ENCODE measurements around the gene KRTAP10-4.

KRTAP10-4 gene

GRCh38 chr21:44531606-44532564 lies 41.6 kb upstream of the KRTAP10-4 start:
- no peak overlapping the region for H3K4me3 Mint-ChIP-seq
- no peaks in the 10 kb centered on the region for H3K4me1 Mint-ChIP-seq
- no peaks in the 10 kb centered on the region for H3K9me3 Mint-ChIP-seq
- no peak for ATAC-seq
- H3K27ac Mint-ChIP-seq: no peak overlapping the region
- H3K36me3 Mint-ChIP-seq: no peaks in the 10 kb centered on the region
- H3K27me3 Mint-ChIP-seq: peaks cover 38% of the 10 kb centered on the region

GRCh38 chr21:44532712-44533111 lies 40.8 kb upstream of the KRTAP10-4 start:
- no peaks in the 10 kb centered on the region for H3K36me3 Mint-ChIP-seq
- H3K9me3 Mint-ChIP-seq: no peaks in the 10 kb centered on the region
- H3K4me3 Mint-ChIP-seq: no peak overlapping the region
- no peak for ATAC-seq
- H3K27ac Mint-ChIP-seq: no peak overlapping the region
- H3K27me3 Mint-ChIP-seq: peaks cover 46% of the 10 kb centered on the region
- no peaks in the 10 kb centered on the region for H3K4me1 Mint-ChIP-seq

- Mint-ChIP-seq H3K4me3 (no peak overlapping the region), H3K27me3 (peaks cover 52% of the 10 kb centered on the region), H3K27ac (no peak overlapping the region), H3K9me3 (no peaks in the 10 kb centered on the region), H3K36me3 (no peaks in the 10 kb centered on the region), H3K4me1 (no peaks in the 10 kb centered on the region)
- no peak for ATAC-seq
Observed at GRCh38 chr21:44533121-44533890, 40.2 kb upstream of the KRTAP10-4 start.

GRCh38 chr21:44533891-44534627 lies 39.5 kb upstream of the KRTAP10-4 start:
- H3K27ac Mint-ChIP-seq: no peak overlapping the region
- H3K4me3 Mint-ChIP-seq: no peak overlapping the region
- H3K27me3 Mint-ChIP-seq: peaks cover 55% of the 10 kb centered on the region
- H3K36me3 Mint-ChIP-seq: no peaks in the 10 kb centered on the region
- ATAC-seq: no peak
- H3K9me3 Mint-ChIP-seq: no peaks in the 10 kb centered on the region
- no peaks in the 10 kb centered on the region for H3K4me1 Mint-ChIP-seq

- ATAC-seq: no peak
- Mint-ChIP-seq H3K4me3 (no peak overlapping the region), H3K27ac (no peak overlapping the region), H3K36me3 (no peaks in the 10 kb centered on the region), H3K9me3 (no peaks in the 10 kb centered on the region), H3K27me3 (peaks cover 55% of the 10 kb centered on the region), H3K4me1 (no peaks in the 10 kb centered on the region)
Observed at GRCh38 chr21:44534688-44535087, 38.8 kb upstream of the KRTAP10-4 start.

- Mint-ChIP-seq H3K36me3 (no peaks in the 10 kb centered on the region), H3K27ac (no peak overlapping the region), H3K27me3 (peaks cover 51% of the 10 kb centered on the region), H3K4me3 (no peak overlapping the region), H3K4me1 (no peaks in the 10 kb centered on the region), H3K9me3 (no peaks in the 10 kb centered on the region)
- ATAC-seq: no peak
Observed at GRCh38 chr21:44535963-44536362, 37.6 kb upstream of the KRTAP10-4 start.

GRCh38 chr21:44537930-44538911 lies 35.3 kb upstream of the KRTAP10-4 start:
- peaks cover 37% of the 10 kb centered on the region for H3K27me3 Mint-ChIP-seq
- H3K27ac Mint-ChIP-seq: no peak overlapping the region
- no peaks in the 10 kb centered on the region for H3K36me3 Mint-ChIP-seq
- H3K4me1 Mint-ChIP-seq: no peaks in the 10 kb centered on the region
- peak; percentile 21 for ATAC-seq
- H3K9me3 Mint-ChIP-seq: no peaks in the 10 kb centered on the region
- H3K4me3 Mint-ChIP-seq: no peak overlapping the region

GRCh38 chr21:44539046-44539445 lies 34.5 kb upstream of the KRTAP10-4 start:
- ATAC-seq: no peak
- Mint-ChIP-seq H3K4me1 (no peaks in the 10 kb centered on the region), H3K9me3 (no peaks in the 10 kb centered on the region), H3K4me3 (no peak overlapping the region), H3K27ac (no peak overlapping the region), H3K27me3 (peaks cover 37% of the 10 kb centered on the region), H3K36me3 (no peaks in the 10 kb centered on the region)

GRCh38 chr21:44539991-44540666 lies 33.4 kb upstream of the KRTAP10-4 start, which contains the start of gene KRTAP10-1:
Gene KRTAP10-1 (minus strand): TSS chr21:44540195. CDS start chr21:44540150, 45 bp downstream.
- Mint-ChIP-seq H3K27me3 (peaks cover 37% of the 10 kb centered on the region), H3K36me3 (no peaks in the 10 kb centered on the region), H3K4me1 (no peaks in the 10 kb centered on the region), H3K9me3 (no peaks in the 10 kb centered on the region), H3K27ac (no peak within 1 kb of the TSS), H3K4me3 (no peak within 1 kb of the TSS)
- no peak for ATAC-seq

- no peak for ATAC-seq
- Mint-ChIP-seq H3K27me3 (peaks cover 37% of the 10 kb centered on the region), H3K27ac (no peak overlapping the region), H3K36me3 (no peaks in the 10 kb centered on the region), H3K9me3 (peaks cover 5% of the 10 kb centered on the region), H3K4me1 (no peaks in the 10 kb centered on the region), H3K4me3 (no peak overlapping the region)
Observed at GRCh38 chr21:44540741-44541288, 32.7 kb upstream of the KRTAP10-4 start.

GRCh38 chr21:44542716-44543115 lies 30.8 kb upstream of the KRTAP10-4 start:
- no peak for ATAC-seq
- no peak overlapping the region for H3K4me3 Mint-ChIP-seq
- H3K27ac Mint-ChIP-seq: no peak overlapping the region
- H3K36me3 Mint-ChIP-seq: peaks cover 12% of the 10 kb centered on the region
- peaks cover 7% of the 10 kb centered on the region for H3K4me1 Mint-ChIP-seq
- H3K9me3 Mint-ChIP-seq: peaks cover 17% of the 10 kb centered on the region
- H3K27me3 Mint-ChIP-seq: peaks cover 41% of the 10 kb centered on the region

GRCh38 chr21:44544566-44544965 lies 29.0 kb upstream of the KRTAP10-4 start:
- no peak overlapping the region for H3K27ac Mint-ChIP-seq
- peaks cover 9% of the 10 kb centered on the region for H3K4me1 Mint-ChIP-seq
- peaks cover 12% of the 10 kb centered on the region for H3K36me3 Mint-ChIP-seq
- H3K27me3 Mint-ChIP-seq: peaks cover 41% of the 10 kb centered on the region
- no peak for ATAC-seq
- peaks cover 18% of the 10 kb centered on the region for H3K9me3 Mint-ChIP-seq
- no peak overlapping the region for H3K4me3 Mint-ChIP-seq

- H3K27ac Mint-ChIP-seq: no peak overlapping the region
- no peak overlapping the region for H3K4me3 Mint-ChIP-seq
- H3K36me3 Mint-ChIP-seq: peaks cover 12% of the 10 kb centered on the region
- H3K27me3 Mint-ChIP-seq: peaks cover 64% of the 10 kb centered on the region
- no peak for ATAC-seq
- H3K9me3 Mint-ChIP-seq: peaks cover 18% of the 10 kb centered on the region
- H3K4me1 Mint-ChIP-seq: peaks cover 16% of the 10 kb centered on the region
Observed at GRCh38 chr21:44547656-44548331, 25.7 kb upstream of the KRTAP10-4 start.
